HepG2 (cell line): ENCODE data around the gene LRRC34. TPM values are rescaled to one million over a fixed set of nuclear protein-coding genes. Genes with fewer than 3 reads are reported as not detected.

Experiments used
- ATAC-seq: fragments of 200-7000 bp; cut with Tn5 transposase; 3 replicates; pipeline ENCODE4 v1.9.1; 2020; ENCODE audit warnings: mild to moderate bottlenecking, moderate library complexity
- BruUV-seq: library from RNA; stranded (reverse); fragments of 400-500 nt; replicated peaks from 2 replicates; lab custom pipeline; 2021; lab: Mats Ljungman, UMichigan
- CTCF ChIA-PET: fragments of 300-600 bp; formaldehyde crosslinking; extraction: SDS; loops from one replicate; lab custom pipeline; 2021; ENCODE audit warnings: low total read pairs, inconsistent platforms, low intra/inter-chr PET ratio; lab: Yijun Ruan, JAX
- POLR2A ChIA-PET: fragments of 350-600 bp; sonication (Branson Sonifier 250); formaldehyde crosslinking; loops from one replicate; lab custom pipeline; 2020; ENCODE audit warnings: antibody characterized with exemption, inconsistent platforms; lab: Yijun Ruan, JAX
- DNase-seq: peaks from one replicate; pipeline ENCODE4 v3.0.0-alpha.2; 2015; ENCODE audit warnings: low spot score
- FAIRE-seq: peaks from 3 replicates; lab custom pipeline; 2011; peaks lifted over from hg19 to GRCh38; lab: Jason Lieb, UNC
- H2AFZ ChIP-seq: one replicate; pipeline ENCODE4 v1.6.1; 2011; ENCODE audit warnings: low read length, inconsistent platforms
- H3K27ac ChIP-seq: fragments of 300-600 bp; 3 replicates; pipeline ENCODE4 v1.8.0; 2011; ENCODE audit warnings: mixed run types, mild to moderate bottlenecking, mixed read lengths, low read length, inconsistent platforms; ENCODE audit not compliant: insufficient read depth; ENCODE audit errors: extremely low read length
- H3K27me3 ChIP-seq, 2 experiments: fragments of 200-600 bp in 1 of 2; 2 replicates in 1 of 2; 3 replicates in 1 of 2; pipeline versions ENCODE4 v1.6.0 to v1.8.0; 2011; ENCODE audit warnings: low read length in 2 of 2, mild to moderate bottlenecking in 2 of 2, moderate library complexity in 2 of 2, inconsistent platforms in 1 of 2; ENCODE audit not compliant: insufficient read depth in 2 of 2, control insufficient read depth in 1 of 2
- H3K36me3 ChIP-seq, 2 experiments: fragments of 200-600 bp in 1 of 2; replicated peaks in 1 of 2; 2 replicates in 1 of 2; 3 replicates in 1 of 2; pipeline versions ENCODE4 v1.5.1 to v1.8.0; 2011; ENCODE audit warnings: low read length in 2 of 2, inconsistent platforms in 1 of 2; ENCODE audit not compliant: insufficient read depth in 2 of 2, control insufficient read depth in 1 of 2
- H3K4me1 ChIP-seq: 2 replicates; pipeline ENCODE4 v1.5.1; 2012; ENCODE audit warnings: low read length, inconsistent platforms; ENCODE audit not compliant: insufficient read depth
- H3K4me2 ChIP-seq: 2 replicates; pipeline ENCODE4 v1.6.0; 2011; ENCODE audit warnings: low read depth, low read length, inconsistent platforms
- H3K4me3 ChIP-seq, 3 experiments: fragments of 200-600 bp in 1 of 3; sonication (generic), shearing (Covaris generic) in 1 of 3; replicated peaks in 1 of 3; 2 replicates each; pipeline ENCODE4 v1.5.1; 2011 to 2016; ENCODE audit warnings: low read length in 3 of 3, inconsistent platforms in 2 of 3, low read depth in 2 of 3, mild to moderate bottlenecking in 2 of 3, control low read depth in 1 of 3, mixed read lengths in 1 of 3; ENCODE audit not compliant: insufficient read depth in 1 of 3
- H3K79me2 ChIP-seq: one replicate; pipeline ENCODE4 v1.6.1; 2011; ENCODE audit warnings: low read length, inconsistent platforms; ENCODE audit not compliant: insufficient read depth
- H3K9ac ChIP-seq: 2 replicates; pipeline ENCODE4 v1.6.0; 2011; ENCODE audit warnings: mild to moderate bottlenecking, low read depth, low read length, inconsistent platforms; ENCODE audit not compliant: insufficient read depth
- H3K9me3 ChIP-seq: 2 replicates; pipeline ENCODE4 v1.5.1; 2012; ENCODE audit warnings: mild to moderate bottlenecking, low read length
- H4K20me1 ChIP-seq: 2 replicates; pipeline ENCODE4 v1.6.0; 2011; ENCODE audit warnings: inconsistent platforms, mild to moderate bottlenecking, low read length, moderate library complexity; ENCODE audit not compliant: insufficient read depth
- ATF7 ChIP-seq, 2 experiments: fragments of 450-650 bp in 1 of 2; sonication (generic) in 1 of 2; formaldehyde crosslinking in 1 of 2; IDR thresholded peaks; 2 replicates each; pipeline versions ENCODE4 v1.4.0 to v1.6.1; 2016 to 2020; ENCODE audit warnings: antibody characterized with exemption in 1 of 2, mild to moderate bottlenecking in 1 of 2, missing genetic modification reagents in 1 of 2
- HNRNPLL ChIP-seq: fragments of 200-400 bp; formaldehyde crosslinking; IDR thresholded peaks from 2 replicates; pipeline ENCODE4 v1.6.1; 2017; ENCODE audit warnings: mild to moderate bottlenecking, low read depth, low read length; ENCODE audit not compliant: poor library complexity, severe bottlenecking
- MAFF ChIP-seq: IDR thresholded peaks from 2 replicates; pipeline ENCODE4 v1.6.1; 2011; ENCODE audit warnings: low read depth, low read length, improper control_type of control experiment
- MAFK ChIP-seq, 2 experiments: IDR thresholded peaks in 1 of 2; conservative IDR thresholded peaks in 1 of 2; 2 replicates each; pipeline ENCODE4 v1.6.1; 2011; ENCODE audit warnings: improper control_type of control experiment in 2 of 2, low read length in 2 of 2
- MZF1 ChIP-seq: sonication (generic); formaldehyde crosslinking; IDR thresholded peaks from 2 replicates; pipeline ENCODE4 v1.8.1; 2023; ENCODE audit warnings: mild to moderate bottlenecking, missing genetic modification reagents, borderline replicate concordance
- ZNF468 ChIP-seq: sonication (generic); formaldehyde crosslinking; IDR thresholded peaks from 2 replicates; pipeline ENCODE4 v1.8.0; 2022; ENCODE audit warnings: mild to moderate bottlenecking, moderate library complexity, missing genetic modification reagents
- ZNF629 ChIP-seq: sonication (generic); formaldehyde crosslinking; conservative IDR thresholded peaks from 2 replicates; pipeline ENCODE4 v1.5.0; 2020; ENCODE audit warnings: missing genetic modification reagents
- WGBS: methylation state at CpG from one replicate; pipeline ENCODE4 v1.1.6; 2017; ENCODE audit warnings: low lambda C conversion rate; 5-methylcytosine and 5-hydroxymethylcytosine counted together
- in situ Hi-C: cut with HindIII; loops from 2 replicates; pipeline ENCODE4 v1.10.0; 2017; ENCODE audit warnings: low pct_unique_long_range_greater_than_20kb; ENCODE audit not compliant: extremely low pct_ligation_motif_present
- intact Hi-C: fragments of 100-400 bp; cut with micrococcal nuclease; formaldehyde crosslinking; loops from one replicate; pipeline ENCODE4 v1.10.0; 2022; ENCODE audit not compliant: unreplicated experiment
- polyA plus RNA-seq, 8 experiments: library from polyadenylated mRNA; depleted of rRNA in 3 of 8; stranded (reverse) in 7 of 8; unstranded in 1 of 8; fragments of >200 nt; fragmentation: Illumina TruSeq in 4 of 8; extraction: Trizol in 4 of 8; gene quantifications; 2 replicates each; pipeline versions ENCODE4 v1.2.1 to v1.2.3, GENCODE V29; 2011 to 2016; ENCODE audit warnings: low read depth in 4 of 8, missing spikeins in 1 of 8, mixed read lengths in 1 of 8; ENCODE audit not compliant: insufficient read depth in 1 of 8
- total RNA-seq, 5 experiments: library from RNA; depleted of rRNA; stranded (reverse); fragments of >200 nt; fragmentation: Illumina TruSeq; extraction: Trizol; gene quantifications; 2 replicates each; pipeline ENCODE4 v1.2.3, GENCODE V29; 2016; ENCODE audit warnings: low read depth in 1 of 5
- TF ChIP-seq, protein P1 (sequence below): sonication (generic); formaldehyde crosslinking; IDR thresholded peaks from 2 replicates; pipeline ENCODE4 v1.4.0; 2020; ENCODE audit warnings: missing genetic modification reagents, borderline replicate concordance

Gene LRRC34
- total and polyA plus RNA-seq, 2 of the 13 experiments (the other 11 are each of a cell fraction or from before 2014, with no cell fraction given) = not detected

DNA sequence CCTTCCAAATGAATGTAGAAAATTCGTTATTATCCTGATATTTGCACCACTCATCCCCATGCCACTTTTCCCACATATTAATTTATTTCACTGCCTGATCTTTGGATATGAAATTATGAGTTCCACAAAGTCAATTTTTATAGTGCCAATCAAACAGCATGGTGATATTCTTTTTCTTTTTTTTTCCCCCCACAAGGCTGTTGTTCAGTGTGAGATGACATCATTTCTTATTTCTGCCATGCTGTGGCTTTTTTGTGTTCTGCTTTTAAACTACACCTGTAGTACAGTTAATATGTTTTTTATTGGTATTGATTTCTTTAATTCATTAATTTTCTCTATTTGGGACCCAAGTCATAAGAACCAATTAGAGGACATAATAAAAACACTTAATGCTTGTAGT, 24.9 kb downstream of the LRRC34 start:
- Histone ChIP-seq H3K27ac (no peak overlapping the region), H3K4me2 (no peak overlapping the region), H3K36me3 (peaks cover 0 to 25% of the 10 kb centered on the region in 2 experiments; a peak in 4 of 5 replicates), H3K9ac (no peak overlapping the region), H3K4me1 (no peaks in the 10 kb centered on the region), H2AFZ (no peak overlapping the region), H3K79me2 (no peaks in the 10 kb centered on the region), H3K4me3 (no peak overlapping the region), H3K27me3 (no peaks in the 10 kb centered on the region), H3K9me3 (no peaks in the 10 kb centered on the region), H4K20me1 (no peaks in the 10 kb centered on the region)
- intact Hi-C loops (no loop called here), in situ Hi-C loops (no loop called here)
- WGBS = 88% methylated on average over 1 of the region's 1 CpG
- FAIRE-seq (no peak), DNase-seq (no peak), ATAC-seq (no peak)
- POLR2A ChIA-PET = no interaction called here
- BruUV-seq = no TSS peak
- CTCF ChIA-PET = no interaction called here
- TF ChIP-seq ATF7 (IDR thresholded peaks at IDR 0.05) = peak; percentile 78
- TF ChIP-seq ATF7 (CRISPR knock-in tag; IDR thresholded peaks at IDR 0.05) = no peak
- no peak for TF ChIP-seq HNRNPLL

DNA sequence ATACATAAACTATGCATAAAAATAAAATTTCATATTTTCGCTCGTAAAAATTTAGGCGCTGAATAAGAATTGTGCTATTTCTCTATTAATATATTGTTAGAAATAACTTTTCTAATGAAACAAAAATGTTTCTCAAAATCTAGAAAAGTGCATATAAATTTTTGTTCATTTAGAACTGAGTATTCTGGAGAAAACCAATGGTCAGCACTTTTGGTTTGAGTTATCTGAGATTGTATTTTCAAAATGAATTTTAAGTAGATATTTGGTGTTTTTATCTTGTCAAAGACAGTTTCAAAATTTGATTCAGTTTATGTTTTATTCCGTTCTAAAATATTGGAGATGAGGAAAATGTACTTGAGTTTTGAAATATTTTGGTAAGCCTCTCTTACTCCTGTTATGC, 25.6 kb downstream of the LRRC34 start:
- in situ Hi-C loops = no loop called here
- DNase-seq (no peak), FAIRE-seq (no peak), ATAC-seq (no peak)
- Histone ChIP-seq H3K27ac (no peak overlapping the region), H3K9me3 (no peaks in the 10 kb centered on the region), H3K27me3 (no peaks in the 10 kb centered on the region), H3K4me1 (no peaks in the 10 kb centered on the region), H3K9ac (no peak overlapping the region), H4K20me1 (no peaks in the 10 kb centered on the region), H2AFZ (no peak overlapping the region), H3K4me3 (no peak overlapping the region), H3K4me2 (no peak overlapping the region), H3K36me3 (peaks cover 0 to 27% of the 10 kb centered on the region in 2 experiments; a peak in 4 of 5 replicates), H3K79me2 (no peaks in the 10 kb centered on the region)
- TF ChIP-seq ZNF468 (no peak), MAFK (conservative IDR thresholded peaks at IDR 0.05 in 1 of 2, IDR thresholded peaks at IDR 0.05 in 1 of 2; ENCODE audit: low read length in 2 of 2) (peak; percentile 59 to 84; a peak in 3 of 4 replicates), MZF1 (CRISPR knock-in tag) (no peak), ZNF629 (no peak), MAFF (peak; percentile 67; the same call in 1 of the 2 replicates)
- TF ChIP-seq, protein P1, sequence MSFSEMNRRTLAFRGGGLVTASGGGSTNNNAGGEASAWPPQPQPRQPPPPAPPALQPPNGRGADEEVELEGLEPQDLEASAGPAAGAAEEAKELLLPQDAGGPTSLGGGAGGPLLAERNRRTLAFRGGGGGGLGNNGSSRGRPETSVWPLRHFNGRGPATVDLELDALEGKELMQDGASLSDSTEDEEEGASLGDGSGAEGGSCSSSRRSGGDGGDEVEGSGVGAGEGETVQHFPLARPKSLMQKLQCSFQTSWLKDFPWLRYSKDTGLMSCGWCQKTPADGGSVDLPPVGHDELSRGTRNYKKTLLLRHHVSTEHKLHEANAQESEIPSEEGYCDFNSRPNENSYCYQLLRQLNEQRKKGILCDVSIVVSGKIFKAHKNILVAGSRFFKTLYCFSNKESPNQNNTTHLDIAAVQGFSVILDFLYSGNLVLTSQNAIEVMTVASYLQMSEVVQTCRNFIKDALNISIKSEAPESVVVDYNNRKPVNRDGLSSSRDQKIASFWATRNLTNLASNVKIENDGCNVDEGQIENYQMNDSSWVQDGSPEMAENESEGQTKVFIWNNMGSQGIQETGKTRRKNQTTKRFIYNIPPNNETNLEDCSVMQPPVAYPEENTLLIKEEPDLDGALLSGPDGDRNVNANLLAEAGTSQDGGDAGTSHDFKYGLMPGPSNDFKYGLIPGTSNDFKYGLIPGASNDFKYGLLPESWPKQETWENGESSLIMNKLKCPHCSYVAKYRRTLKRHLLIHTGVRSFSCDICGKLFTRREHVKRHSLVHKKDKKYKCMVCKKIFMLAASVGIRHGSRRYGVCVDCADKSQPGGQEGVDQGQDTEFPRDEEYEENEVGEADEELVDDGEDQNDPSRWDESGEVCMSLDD (CRISPR knock-in tag) = no peak
- WGBS = 96% methylated on average over 4 of the region's 4 CpGs
- ChIA-PET CTCF (no interaction called here), POLR2A (no interaction called here)
- BruUV-seq = no TSS peak
- intact Hi-C loops = no loop called here
